Glutamatergic neuron (in vitro differentiated cells): Measurements from ENCODE around the gene ATAD1. TPM values are rescaled to one million over a fixed set of nuclear protein-coding genes. Genes with fewer than 3 reads are reported as not detected.

ENCODE experiments used
- DNase-seq: peaks from one replicate; pipeline ENCODE4 v3.0.0; 2022
- H3K27ac Mint-ChIP-seq: one replicate; pipeline ENCODE4 v1.8.0; 2020; ENCODE audit warnings: mild to moderate bottlenecking, mixed read lengths, inconsistent platforms; ENCODE audit not compliant: unreplicated experiment
- H3K27me3 Mint-ChIP-seq: one replicate; pipeline ENCODE4 v1.8.0; 2020; ENCODE audit warnings: mild to moderate bottlenecking, moderate library complexity, mixed read lengths, inconsistent platforms; ENCODE audit not compliant: unreplicated experiment
- H3K36me3 Mint-ChIP-seq: one replicate; pipeline ENCODE4 v1.8.0; 2020; ENCODE audit warnings: mild to moderate bottlenecking, mixed read lengths, inconsistent platforms; ENCODE audit not compliant: unreplicated experiment
- H3K4me1 Mint-ChIP-seq: one replicate; pipeline ENCODE4 v1.8.0; 2020; ENCODE audit warnings: mild to moderate bottlenecking, low read depth, mixed read lengths, inconsistent platforms; ENCODE audit not compliant: unreplicated experiment
- H3K4me3 Mint-ChIP-seq: one replicate; pipeline ENCODE4 v1.8.0; 2020; ENCODE audit warnings: mild to moderate bottlenecking, mixed read lengths, inconsistent platforms; ENCODE audit not compliant: unreplicated experiment
- H3K9me3 Mint-ChIP-seq: one replicate; pipeline ENCODE4 v1.8.0; 2020; ENCODE audit warnings: mild to moderate bottlenecking, moderate library complexity, mixed read lengths, inconsistent platforms; ENCODE audit not compliant: unreplicated experiment
- total RNA-seq: library from RNA; stranded (reverse); fragmentation: NEBNext Ultra II Directional; extraction: Animal tissue kit (Norgen Biotek cat#: 25700); gene quantifications from one replicate; pipeline ENCODE4 v1.2.1, GENCODE V29; 2021; ENCODE audit not compliant: unreplicated experiment
- TF ChIP-seq, protein P1 (sequence below): fragments of 200-600 bp; sonication (generic); IDR thresholded peaks from one replicate; pipeline ENCODE4 v1.5.0; 2021; ENCODE audit not compliant: partially characterized antibody, unreplicated experiment

The ATAD1 gene
- total RNA-seq, 1 donor from 2014 or later = 79.0 TPM

- TF ChIP-seq, protein P1, sequence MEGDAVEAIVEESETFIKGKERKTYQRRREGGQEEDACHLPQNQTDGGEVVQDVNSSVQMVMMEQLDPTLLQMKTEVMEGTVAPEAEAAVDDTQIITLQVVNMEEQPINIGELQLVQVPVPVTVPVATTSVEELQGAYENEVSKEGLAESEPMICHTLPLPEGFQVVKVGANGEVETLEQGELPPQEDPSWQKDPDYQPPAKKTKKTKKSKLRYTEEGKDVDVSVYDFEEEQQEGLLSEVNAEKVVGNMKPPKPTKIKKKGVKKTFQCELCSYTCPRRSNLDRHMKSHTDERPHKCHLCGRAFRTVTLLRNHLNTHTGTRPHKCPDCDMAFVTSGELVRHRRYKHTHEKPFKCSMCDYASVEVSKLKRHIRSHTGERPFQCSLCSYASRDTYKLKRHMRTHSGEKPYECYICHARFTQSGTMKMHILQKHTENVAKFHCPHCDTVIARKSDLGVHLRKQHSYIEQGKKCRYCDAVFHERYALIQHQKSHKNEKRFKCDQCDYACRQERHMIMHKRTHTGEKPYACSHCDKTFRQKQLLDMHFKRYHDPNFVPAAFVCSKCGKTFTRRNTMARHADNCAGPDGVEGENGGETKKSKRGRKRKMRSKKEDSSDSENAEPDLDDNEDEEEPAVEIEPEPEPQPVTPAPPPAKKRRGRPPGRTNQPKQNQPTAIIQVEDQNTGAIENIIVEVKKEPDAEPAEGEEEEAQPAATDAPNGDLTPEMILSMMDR = peak; percentile 88
- Mint-ChIP-seq H3K27ac (no peak overlapping the region), H3K36me3 (no peaks in the 10 kb centered on the region), H3K27me3 (peaks cover 2% of the 10 kb centered on the region), H3K9me3 (no peaks in the 10 kb centered on the region), H3K4me3 (no peak overlapping the region), H3K4me1 (peaks cover 4% of the 10 kb centered on the region)
- DNase-seq = peak; percentile 22
Measured at GRCh38 chr10:87734987-87735827, 82.8 kb downstream of the ATAD1 start.

DNA sequence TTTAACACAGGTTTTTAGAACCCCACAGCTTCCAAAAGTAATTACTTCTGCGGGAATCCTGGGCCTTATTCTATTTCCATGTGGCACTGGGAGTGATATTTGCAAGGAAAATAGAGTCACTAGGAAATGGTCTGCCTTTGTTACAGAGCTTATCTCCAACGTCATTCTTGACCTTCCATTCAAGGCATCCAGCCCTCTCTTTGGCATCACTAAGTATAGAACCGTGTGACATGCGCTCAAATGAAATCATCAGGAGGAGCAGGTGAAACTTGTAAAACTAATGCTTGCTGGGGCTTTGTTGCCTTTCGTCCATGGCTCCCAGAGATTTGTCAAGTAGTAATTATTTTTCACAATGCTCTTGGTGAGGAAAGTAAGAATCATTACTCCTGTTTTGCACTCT is 84.9 kb downstream of the ATAD1 start:
- peaks cover 4% of the 10 kb centered on the region for H3K4me1 Mint-ChIP-seq
- peaks cover 2% of the 10 kb centered on the region for H3K27me3 Mint-ChIP-seq
- TF ChIP-seq, protein P1 = no peak
- no peaks in the 10 kb centered on the region for H3K36me3 Mint-ChIP-seq
- DNase-seq = no peak
- H3K4me3 Mint-ChIP-seq = no peak overlapping the region
- H3K9me3 Mint-ChIP-seq = no peaks in the 10 kb centered on the region
- H3K27ac Mint-ChIP-seq = no peak overlapping the region

DNA sequence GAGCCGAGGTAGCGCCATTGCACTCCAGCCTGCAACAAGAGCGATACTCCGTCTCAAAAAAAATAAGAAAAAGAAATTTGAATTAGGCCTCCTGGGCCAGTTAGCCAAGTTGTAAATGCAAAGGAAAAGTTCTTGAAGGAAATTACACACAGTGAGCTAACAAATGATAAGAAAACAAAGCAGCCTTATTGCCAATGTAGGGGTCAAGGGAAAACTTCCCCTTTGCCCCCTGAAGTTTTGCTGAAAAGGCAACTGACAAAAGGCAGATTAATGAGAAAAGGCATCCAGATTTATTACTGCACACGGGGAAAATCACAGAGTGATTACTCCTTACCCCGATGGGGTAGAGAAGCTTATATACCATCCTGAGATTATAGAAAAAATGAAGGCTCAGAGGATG is 88.1 kb downstream of the ATAD1 start:
- Mint-ChIP-seq H3K27ac (no peak overlapping the region), H3K4me1 (peaks cover 4% of the 10 kb centered on the region), H3K36me3 (no peaks in the 10 kb centered on the region), H3K4me3 (no peak overlapping the region), H3K9me3 (no peaks in the 10 kb centered on the region), H3K27me3 (peaks cover 2% of the 10 kb centered on the region)
- TF ChIP-seq, protein P1 = no peak
- no peak for DNase-seq

DNA sequence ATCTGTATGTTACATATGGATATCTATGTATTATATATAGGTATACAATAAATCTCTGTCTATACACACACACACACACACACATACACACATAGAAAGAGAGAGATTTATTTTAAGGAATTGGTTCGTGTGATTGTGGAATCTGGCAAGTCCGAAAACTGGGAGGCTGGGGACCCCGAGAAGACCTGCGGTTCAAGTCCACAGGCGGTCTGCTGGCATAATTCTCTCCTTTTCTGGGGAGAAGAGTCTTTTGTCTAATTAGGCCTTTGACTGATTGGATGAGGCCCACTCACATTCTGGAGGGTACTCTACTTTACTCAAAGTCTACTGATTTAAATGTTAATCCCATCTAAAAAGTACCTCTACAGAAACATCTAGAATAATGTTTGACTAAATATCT is 93.2 kb downstream of the ATAD1 start:
- TF ChIP-seq, protein P1 = no peak
- Mint-ChIP-seq H3K9me3 (no peaks in the 10 kb centered on the region), H3K4me1 (no peaks in the 10 kb centered on the region), H3K4me3 (no peak overlapping the region), H3K36me3 (no peaks in the 10 kb centered on the region), H3K27ac (no peak overlapping the region), H3K27me3 (no peaks in the 10 kb centered on the region)
- DNase-seq = no peak

DNA sequence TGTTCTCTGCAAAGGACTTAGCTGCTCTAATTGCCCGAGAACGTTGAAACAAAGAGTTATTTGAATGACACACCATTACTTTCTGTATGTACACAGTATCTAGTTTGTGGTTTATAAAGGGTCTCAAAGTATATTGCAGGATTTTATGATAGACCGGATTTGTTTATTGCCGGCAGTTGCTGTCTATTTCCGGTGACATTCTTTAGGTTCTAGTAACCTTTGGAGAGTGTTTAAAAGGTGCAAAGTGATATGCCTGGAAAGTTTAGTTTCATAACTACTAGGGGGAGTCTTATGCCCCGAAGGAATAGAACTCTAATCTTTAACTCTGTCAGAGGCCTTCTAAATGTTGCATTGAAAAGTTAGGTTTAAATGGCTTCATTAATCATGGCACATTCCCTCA is 94.5 kb downstream of the ATAD1 start:
- no peak overlapping the region for H3K4me3 Mint-ChIP-seq
- TF ChIP-seq, protein P1 = no peak
- H3K27ac Mint-ChIP-seq = no peak overlapping the region
- H3K27me3 Mint-ChIP-seq = no peaks in the 10 kb centered on the region
- no peak for DNase-seq
- H3K36me3 Mint-ChIP-seq = no peaks in the 10 kb centered on the region
- H3K4me1 Mint-ChIP-seq = no peaks in the 10 kb centered on the region
- no peaks in the 10 kb centered on the region for H3K9me3 Mint-ChIP-seq
